GM08714 (cell line): ENCODE data around the gene ENAH.

Source experiments
- H3K4me3 ChIP-seq: fragments of 200-500 bp; sonication (Bioruptor generic); 2 replicates; pipeline ENCODE4 v1.5.1; 2014; ENCODE audit warnings: mild to moderate bottlenecking, low read length, inconsistent platforms
- ZNF274 ChIP-seq: IDR thresholded peaks from 2 replicates; pipeline ENCODE4 v1.6.1; 2012; ENCODE audit warnings: mild to moderate bottlenecking, low read depth, low read length

Gene ENAH

GRCh38 chr1:225689882-225690459, 37.0 kb upstream of the ENAH start:
- TF ChIP-seq ZNF274, result no peak
- no peak overlapping the region for H3K4me3 ChIP-seq

- TF ChIP-seq ZNF274, result no peak
- no peak overlapping the region for H3K4me3 ChIP-seq
These were observed 35.4 kb upstream of the ENAH start for GRCh38 chr1:225688345-225688744.

GRCh38 chr1:225685476-225686176, 32.7 kb upstream of the ENAH start:
- H3K4me3 ChIP-seq, result no peak overlapping the region
- TF ChIP-seq ZNF274, result no peak

- no peak for TF ChIP-seq ZNF274
- H3K4me3 ChIP-seq, result no peak overlapping the region
These were observed 31.8 kb upstream of the ENAH start for GRCh38 chr1:225684741-225685140.

GRCh38 chr1:225681231-225681630, 28.3 kb upstream of the ENAH start:
- no peak overlapping the region for H3K4me3 ChIP-seq
- TF ChIP-seq ZNF274, result no peak

GRCh38 chr1:225678545-225678944, 25.6 kb upstream of the ENAH start:
- no peak overlapping the region for H3K4me3 ChIP-seq
- no peak for TF ChIP-seq ZNF274

GRCh38 chr1:225677350-225678124, 24.6 kb upstream of the ENAH start:
- TF ChIP-seq ZNF274, result no peak
- H3K4me3 ChIP-seq, result no peak overlapping the region

GRCh38 chr1:225674381-225674780, 21.5 kb upstream of the ENAH start:
- no peak overlapping the region for H3K4me3 ChIP-seq
- no peak for TF ChIP-seq ZNF274

GRCh38 chr1:225670806-225671733, 18.1 kb upstream of the ENAH start:
- no peak for TF ChIP-seq ZNF274
- no peak overlapping the region for H3K4me3 ChIP-seq

GRCh38 chr1:225670356-225670755, 17.4 kb upstream of the ENAH start:
- H3K4me3 ChIP-seq, result no peak overlapping the region
- no peak for TF ChIP-seq ZNF274

- TF ChIP-seq ZNF274, result no peak
- H3K4me3 ChIP-seq, result no peak overlapping the region
These were observed 15.3 kb upstream of the ENAH start for GRCh38 chr1:225668222-225668621.

GRCh38 chr1:225667362-225667761, 14.4 kb upstream of the ENAH start:
- TF ChIP-seq ZNF274, result no peak
- H3K4me3 ChIP-seq, result no peak overlapping the region

GRCh38 chr1:225666495-225666894, 13.6 kb upstream of the ENAH start:
- TF ChIP-seq ZNF274, result no peak
- H3K4me3 ChIP-seq, result no peak overlapping the region

- no peak for TF ChIP-seq ZNF274
- H3K4me3 ChIP-seq, result no peak overlapping the region
These were observed 11.8 kb upstream of the ENAH start for GRCh38 chr1:225664762-225665161.
